ENCODE measurements around the gene SEC24C.

The SEC24C gene

DNA sequence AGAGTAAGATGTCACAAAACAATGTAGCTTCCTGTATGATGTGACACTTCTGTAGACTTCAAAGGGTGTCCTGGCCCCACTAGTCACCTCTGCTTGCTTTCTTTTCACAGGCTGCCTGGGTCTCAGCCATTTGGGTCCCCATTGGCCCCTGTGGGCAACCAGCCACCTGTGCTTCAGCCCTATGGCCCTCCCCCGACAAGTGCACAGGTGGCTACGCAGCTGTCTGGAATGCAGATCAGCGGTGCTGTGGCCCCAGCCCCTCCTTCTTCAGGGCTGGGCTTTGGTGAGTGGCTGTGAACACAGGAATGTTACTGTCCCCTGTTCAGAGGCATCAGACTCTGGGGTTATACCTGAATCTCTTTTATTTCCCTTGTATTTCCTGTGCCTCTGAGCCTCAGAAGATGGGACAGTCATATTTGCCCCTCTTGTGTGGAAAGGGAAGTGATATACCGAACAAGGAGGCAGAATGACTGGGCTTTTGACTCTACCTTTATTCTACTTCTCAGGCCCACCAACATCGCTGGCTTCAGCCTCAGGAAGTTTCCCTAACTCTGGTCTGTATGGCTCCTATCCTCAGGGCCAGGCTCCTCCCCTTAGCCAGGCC, 15.4 kb downstream of the SEC24C start:
- Histone ChIP-seq H3K36me3 (ENCODE audit: control insufficient read depth, low read length) (peaks cover 63% of the 10 kb centered on the region), H3K4me1 (ENCODE audit: control insufficient read depth, low read length) (peaks cover 17% of the 10 kb centered on the region), H3K9me3 (ENCODE audit: control insufficient read depth, insufficient read depth, low read length) (no peaks in the 10 kb centered on the region), H3K27me3 (ENCODE audit: control insufficient read depth, low read length) (no peaks in the 10 kb centered on the region), H3K27ac (ENCODE audit: low read depth, low read length) (no peak overlapping the region), H3F3A (ENCODE audit: control insufficient read depth, insufficient read depth) (no peaks in the 10 kb centered on the region), H3K79me2 (ENCODE audit: control insufficient read depth, low read length) (peaks cover 4% of the 10 kb centered on the region; the same call in 1 of the 2 replicates), H3K4me2 (ENCODE audit: low read length) (no peak overlapping the region; the same call in 1 of the 2 replicates), H3K9me2 (replicated peaks; ENCODE audit: control insufficient read depth, low read length) (no peaks in the 10 kb centered on the region), H3K4me3 (ENCODE audit: low read length) (no peak overlapping the region), H4K20me1 (ENCODE audit: control insufficient read depth, insufficient read depth, low read depth, low read length) (no peaks in the 10 kb centered on the region)
- no peak for TF ChIP-seq EZH2phosphoT487 (IDR thresholded peaks at IDR 0.05; ENCODE audit: borderline replicate concordance, low read length)
- TF ChIP-seq, protein P1, sequence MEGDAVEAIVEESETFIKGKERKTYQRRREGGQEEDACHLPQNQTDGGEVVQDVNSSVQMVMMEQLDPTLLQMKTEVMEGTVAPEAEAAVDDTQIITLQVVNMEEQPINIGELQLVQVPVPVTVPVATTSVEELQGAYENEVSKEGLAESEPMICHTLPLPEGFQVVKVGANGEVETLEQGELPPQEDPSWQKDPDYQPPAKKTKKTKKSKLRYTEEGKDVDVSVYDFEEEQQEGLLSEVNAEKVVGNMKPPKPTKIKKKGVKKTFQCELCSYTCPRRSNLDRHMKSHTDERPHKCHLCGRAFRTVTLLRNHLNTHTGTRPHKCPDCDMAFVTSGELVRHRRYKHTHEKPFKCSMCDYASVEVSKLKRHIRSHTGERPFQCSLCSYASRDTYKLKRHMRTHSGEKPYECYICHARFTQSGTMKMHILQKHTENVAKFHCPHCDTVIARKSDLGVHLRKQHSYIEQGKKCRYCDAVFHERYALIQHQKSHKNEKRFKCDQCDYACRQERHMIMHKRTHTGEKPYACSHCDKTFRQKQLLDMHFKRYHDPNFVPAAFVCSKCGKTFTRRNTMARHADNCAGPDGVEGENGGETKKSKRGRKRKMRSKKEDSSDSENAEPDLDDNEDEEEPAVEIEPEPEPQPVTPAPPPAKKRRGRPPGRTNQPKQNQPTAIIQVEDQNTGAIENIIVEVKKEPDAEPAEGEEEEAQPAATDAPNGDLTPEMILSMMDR (IDR thresholded peaks at IDR 0.05; ENCODE audit: low read depth, low read length, poor library complexity, severe bottlenecking), result no peak

DNA sequence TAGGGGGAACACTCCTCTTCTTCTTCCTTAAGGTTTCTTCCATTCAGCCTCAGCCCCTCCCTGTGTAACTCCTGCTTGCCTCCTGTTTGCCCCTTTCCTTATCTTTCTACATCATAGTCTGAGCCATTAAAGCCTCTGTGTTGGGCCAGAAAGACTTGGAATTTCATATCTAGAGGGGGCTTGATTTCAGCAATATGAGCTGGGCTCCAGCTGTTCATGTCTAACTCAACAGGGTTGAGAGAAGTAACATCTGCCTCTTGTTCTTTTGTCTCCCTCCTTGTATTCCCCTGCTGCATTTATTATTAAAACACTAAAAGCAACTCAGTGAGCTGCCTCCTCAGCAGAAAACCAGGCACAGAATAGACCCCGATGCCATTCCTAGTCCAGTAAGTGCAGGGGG, 17.6 kb downstream of the SEC24C start:
- Histone ChIP-seq H3K9me2 (replicated peaks; ENCODE audit: control insufficient read depth, low read length) (no peaks in the 10 kb centered on the region), H3F3A (ENCODE audit: control insufficient read depth, insufficient read depth) (no peaks in the 10 kb centered on the region), H4K20me1 (ENCODE audit: control insufficient read depth, insufficient read depth, low read depth, low read length) (no peaks in the 10 kb centered on the region), H3K79me2 (ENCODE audit: control insufficient read depth, low read length) (peaks cover 4% of the 10 kb centered on the region; the same call in 1 of the 2 replicates), H3K4me1 (ENCODE audit: control insufficient read depth, low read length) (peaks cover 17% of the 10 kb centered on the region), H3K4me3 (ENCODE audit: low read length) (no peak overlapping the region), H3K9me3 (ENCODE audit: control insufficient read depth, insufficient read depth, low read length) (no peaks in the 10 kb centered on the region), H3K27ac (ENCODE audit: low read depth, low read length) (no peak overlapping the region), H3K27me3 (ENCODE audit: control insufficient read depth, low read length) (no peaks in the 10 kb centered on the region), H3K4me2 (ENCODE audit: low read length) (no peak overlapping the region), H3K36me3 (ENCODE audit: control insufficient read depth, low read length) (peaks cover 79% of the 10 kb centered on the region)
- TF ChIP-seq, protein P1 (IDR thresholded peaks at IDR 0.05; ENCODE audit: low read depth, low read length, poor library complexity, severe bottlenecking), result no peak
- no peak for TF ChIP-seq EZH2phosphoT487 (IDR thresholded peaks at IDR 0.05; ENCODE audit: borderline replicate concordance, low read length)

DNA sequence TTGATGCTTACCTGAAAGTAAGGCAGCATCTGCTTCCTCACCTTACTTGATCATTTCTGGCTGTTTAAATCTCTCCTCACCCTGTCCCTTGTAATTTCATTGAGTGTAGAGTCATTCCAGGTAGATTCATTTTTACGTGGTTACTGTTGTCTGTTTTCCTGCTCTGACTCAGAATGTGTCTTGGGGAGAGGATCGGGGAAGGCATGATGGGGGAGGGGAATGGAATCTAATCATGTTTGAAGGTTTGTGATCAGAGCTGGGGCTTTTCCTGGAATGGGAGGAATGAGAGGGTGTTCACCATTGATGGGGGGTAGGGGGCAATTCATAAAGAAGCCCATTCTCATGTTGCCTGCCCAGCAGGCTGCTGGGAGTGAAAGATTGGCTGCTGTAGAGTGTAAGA, 18.7 kb downstream of the SEC24C start:
- Histone ChIP-seq H3K9me3 (ENCODE audit: control insufficient read depth, insufficient read depth, low read length) (no peaks in the 10 kb centered on the region), H3K9me2 (replicated peaks; ENCODE audit: control insufficient read depth, low read length) (no peaks in the 10 kb centered on the region), H3K36me3 (ENCODE audit: control insufficient read depth, low read length) (peaks cover 84% of the 10 kb centered on the region), H3K27me3 (ENCODE audit: control insufficient read depth, low read length) (no peaks in the 10 kb centered on the region), H4K20me1 (ENCODE audit: control insufficient read depth, insufficient read depth, low read depth, low read length) (no peaks in the 10 kb centered on the region), H3K79me2 (ENCODE audit: control insufficient read depth, low read length) (no peaks in the 10 kb centered on the region), H3K4me1 (ENCODE audit: control insufficient read depth, low read length) (peaks cover 17% of the 10 kb centered on the region), H3K27ac (ENCODE audit: low read depth, low read length) (no peak overlapping the region), H3K4me3 (ENCODE audit: low read length) (no peak overlapping the region), H3F3A (ENCODE audit: control insufficient read depth, insufficient read depth) (no peaks in the 10 kb centered on the region), H3K4me2 (ENCODE audit: low read length) (no peak overlapping the region)
- TF ChIP-seq, protein P1 (IDR thresholded peaks at IDR 0.05; ENCODE audit: low read depth, low read length, poor library complexity, severe bottlenecking), result no peak
- no peak for TF ChIP-seq EZH2phosphoT487 (IDR thresholded peaks at IDR 0.05; ENCODE audit: borderline replicate concordance, low read length)

Data from DOHH2 (cell line).